ENCODE results near the gene CRTAC1.

CRTAC1 gene

GRCh38 chr10:97836446-97836845 lies 194.0 kb downstream of the CRTAC1 start:
- peaks cover 2 to 12% of the 10 kb centered on the region in 2 donors for H3K4me1 Mint-ChIP-seq (ENCODE audit: low read depth in 2 of 2)
- H3K4me3 Mint-ChIP-seq: no peak overlapping the region
- DNase-seq (no peak), ATAC-seq (replicated peaks) (no peak)
- no peaks in the 10 kb centered on the region for H3K27me3 Mint-ChIP-seq
- H3K27ac Mint-ChIP-seq: no peak overlapping the region
- H3K36me3 Mint-ChIP-seq (ENCODE audit: insufficient read depth): no peaks in the 10 kb centered on the region
- peaks cover 0 to 5% of the 10 kb centered on the region in 2 donors for H3K9me3 Mint-ChIP-seq

- H3K27me3 Mint-ChIP-seq: no peaks in the 10 kb centered on the region
- no peak overlapping the region for H3K27ac Mint-ChIP-seq
- H3K4me1 Mint-ChIP-seq (ENCODE audit: low read depth in 2 of 2): peaks cover 14 to 26% of the 10 kb centered on the region in 2 donors
- no peak overlapping the region for H3K4me3 Mint-ChIP-seq
- H3K36me3 Mint-ChIP-seq (ENCODE audit: insufficient read depth): no peaks in the 10 kb centered on the region
- H3K9me3 Mint-ChIP-seq: peaks cover 0 to under 1% of the 10 kb centered on the region in 2 donors
- no peak for ATAC-seq (replicated peaks)
- DNase-seq: no peak
These were observed 199.2 kb downstream of the CRTAC1 start for GRCh38 chr10:97831259-97831658.

- H3K27ac Mint-ChIP-seq: no peak overlapping the region
- ATAC-seq (replicated peaks): no peak
- H3K4me1 Mint-ChIP-seq (ENCODE audit: low read depth in 2 of 2): peaks cover 14 to 31% of the 10 kb centered on the region in 2 donors
- no peaks in the 10 kb centered on the region for H3K27me3 Mint-ChIP-seq
- H3K36me3 Mint-ChIP-seq (ENCODE audit: insufficient read depth): no peaks in the 10 kb centered on the region
- DNase-seq: no peak
- no peaks in the 10 kb centered on the region for H3K9me3 Mint-ChIP-seq
- no peak overlapping the region for H3K4me3 Mint-ChIP-seq
These were observed 200.4 kb downstream of the CRTAC1 start for GRCh38 chr10:97830064-97830463.

- peaks cover 14 to 34% of the 10 kb centered on the region in 2 donors for H3K4me1 Mint-ChIP-seq (ENCODE audit: low read depth in 2 of 2)
- peak overlapping the region in 1 of 2 donors; percentile 44 for H3K4me3 Mint-ChIP-seq
- H3K27ac Mint-ChIP-seq: peak overlapping the region; percentile 90 to 93
- peaks cover 0 to 7% of the 10 kb centered on the region in 2 donors for H3K27me3 Mint-ChIP-seq
- H3K9me3 Mint-ChIP-seq: no peaks in the 10 kb centered on the region
- H3K36me3 Mint-ChIP-seq (ENCODE audit: insufficient read depth): peaks cover 1% of the 10 kb centered on the region
- ATAC-seq (replicated peaks) (peak; percentile 70), DNase-seq (no peak)
These were observed 201.7 kb downstream of the CRTAC1 start for GRCh38 chr10:97828721-97829120.

GRCh38 chr10:97827702-97828291 lies 202.6 kb downstream of the CRTAC1 start:
- Mint-ChIP-seq H3K36me3 (ENCODE audit: insufficient read depth) (peaks cover 3% of the 10 kb centered on the region), H3K9me3 (no peaks in the 10 kb centered on the region), H3K4me3 (no peak overlapping the region), H3K27ac (peak overlapping the region in 1 of 2 donors; percentile 93), H3K4me1 (ENCODE audit: low read depth in 2 of 2) (peaks cover 14 to 35% of the 10 kb centered on the region in 2 donors), H3K27me3 (peaks cover 0 to 12% of the 10 kb centered on the region in 2 donors)
- DNase-seq (no peak), ATAC-seq (replicated peaks) (no peak)

GRCh38 chr10:97826892-97827291 lies 203.5 kb downstream of the CRTAC1 start:
- H3K4me1 Mint-ChIP-seq (ENCODE audit: low read depth in 2 of 2): peaks cover 14 to 35% of the 10 kb centered on the region in 2 donors
- no peak for ATAC-seq (replicated peaks)

GRCh38 chr10:97825020-97825760 lies 205.2 kb downstream of the CRTAC1 start:
- DNase-seq: no peak
- peaks cover 0 to 12% of the 10 kb centered on the region in 2 donors for H3K27me3 Mint-ChIP-seq
- no peaks in the 10 kb centered on the region for H3K9me3 Mint-ChIP-seq
- H3K27ac Mint-ChIP-seq: peak overlapping the region in 1 of 2 donors; percentile 58
- H3K4me1 Mint-ChIP-seq (ENCODE audit: low read depth in 2 of 2): peaks cover 14 to 33% of the 10 kb centered on the region in 2 donors
- peaks cover 3% of the 10 kb centered on the region for H3K36me3 Mint-ChIP-seq (ENCODE audit: insufficient read depth)
- no peak for ATAC-seq (replicated peaks)
- H3K4me3 Mint-ChIP-seq: no peak overlapping the region

More at GRCh38 chr10:97826892-97827291, 203.5 kb downstream of the CRTAC1 start:
- Mint-ChIP-seq H3K27me3 (peaks cover 0 to 12% of the 10 kb centered on the region in 2 donors), H3K36me3 (ENCODE audit: insufficient read depth) (peaks cover 3% of the 10 kb centered on the region), H3K27ac (peak overlapping the region in 1 of 2 donors; percentile 71), H3K9me3 (no peaks in the 10 kb centered on the region), H3K4me3 (no peak overlapping the region)
- no peak for DNase-seq

GRCh38 chr10:97823734-97824133 lies 206.7 kb downstream of the CRTAC1 start:
- Mint-ChIP-seq H3K27me3 (peaks cover 0 to 12% of the 10 kb centered on the region in 2 donors), H3K36me3 (ENCODE audit: insufficient read depth) (peaks cover 3% of the 10 kb centered on the region), H3K4me1 (ENCODE audit: low read depth in 2 of 2) (peaks cover 5 to 24% of the 10 kb centered on the region in 2 donors), H3K27ac (no peak overlapping the region), H3K4me3 (no peak overlapping the region), H3K9me3 (no peaks in the 10 kb centered on the region)
- ATAC-seq (replicated peaks): no peak
- no peak for DNase-seq

- peaks cover 3% of the 10 kb centered on the region for H3K36me3 Mint-ChIP-seq (ENCODE audit: insufficient read depth)
- peaks cover 0 to 15% of the 10 kb centered on the region in 2 donors for H3K4me1 Mint-ChIP-seq (ENCODE audit: low read depth in 2 of 2)
- no peak overlapping the region for H3K4me3 Mint-ChIP-seq
- DNase-seq: no peak
- H3K27me3 Mint-ChIP-seq: peaks cover 9 to 25% of the 10 kb centered on the region in 2 donors
- no peak overlapping the region for H3K27ac Mint-ChIP-seq
- no peak for ATAC-seq (replicated peaks)
- H3K9me3 Mint-ChIP-seq: no peaks in the 10 kb centered on the region
These were observed 208.1 kb downstream of the CRTAC1 start for GRCh38 chr10:97822261-97822687.

- DNase-seq (no peak), ATAC-seq (replicated peaks) (no peak)
- no peak overlapping the region for H3K27ac Mint-ChIP-seq
- peaks cover 0 to 11% of the 10 kb centered on the region in 2 donors for H3K4me1 Mint-ChIP-seq (ENCODE audit: low read depth in 2 of 2)
- peaks cover 3% of the 10 kb centered on the region for H3K36me3 Mint-ChIP-seq (ENCODE audit: insufficient read depth)
- peaks cover 9 to 26% of the 10 kb centered on the region in 2 donors for H3K27me3 Mint-ChIP-seq
- H3K9me3 Mint-ChIP-seq: no peaks in the 10 kb centered on the region
- no peak overlapping the region for H3K4me3 Mint-ChIP-seq
These were observed 208.9 kb downstream of the CRTAC1 start for GRCh38 chr10:97821308-97822038.

- Mint-ChIP-seq H3K9me3 (no peaks in the 10 kb centered on the region), H3K36me3 (ENCODE audit: insufficient read depth) (peaks cover 3% of the 10 kb centered on the region), H3K4me3 (no peak overlapping the region), H3K27ac (no peak overlapping the region), H3K27me3 (peaks cover 9 to 26% of the 10 kb centered on the region in 2 donors), H3K4me1 (ENCODE audit: low read depth in 2 of 2) (peaks cover 0 to 5% of the 10 kb centered on the region in 2 donors)
- ATAC-seq (replicated peaks) (no peak), DNase-seq (no peak)
These were observed 210.2 kb downstream of the CRTAC1 start for GRCh38 chr10:97820096-97820704.

- H3K27me3 Mint-ChIP-seq: peaks cover 9 to 17% of the 10 kb centered on the region in 2 donors
- H3K9me3 Mint-ChIP-seq: no peaks in the 10 kb centered on the region
- H3K4me3 Mint-ChIP-seq: no peak overlapping the region
- DNase-seq (no peak), ATAC-seq (replicated peaks) (no peak)
- H3K27ac Mint-ChIP-seq: no peak overlapping the region
- H3K36me3 Mint-ChIP-seq (ENCODE audit: insufficient read depth): peaks cover under 1% of the 10 kb centered on the region
- peaks cover 0 to under 1% of the 10 kb centered on the region in 2 donors for H3K4me1 Mint-ChIP-seq (ENCODE audit: low read depth in 2 of 2)
These were observed 211.8 kb downstream of the CRTAC1 start for GRCh38 chr10:97818572-97818971.

- ATAC-seq (replicated peaks): no peak
- Mint-ChIP-seq H3K4me3 (no peak overlapping the region), H3K9me3 (no peaks in the 10 kb centered on the region)
These were observed 213.8 kb downstream of the CRTAC1 start for GRCh38 chr10:97816609-97817008.

More at GRCh38 chr10:97816609-97817008, 213.8 kb downstream of the CRTAC1 start:
- Mint-ChIP-seq H3K27me3 (peaks cover 9 to 14% of the 10 kb centered on the region in 2 donors), H3K36me3 (ENCODE audit: insufficient read depth) (no peaks in the 10 kb centered on the region), H3K4me1 (ENCODE audit: low read depth in 2 of 2) (peaks cover 0 to 2% of the 10 kb centered on the region in 2 donors), H3K27ac (no peak overlapping the region)
- no peak for DNase-seq
